Transverse colon (tissue), 3 donors: ENCODE measurements around the gene C12orf42.

Experiments
- POLR2A ChIP-seq: fragments of 450-650 bp; IDR thresholded peaks from one replicate; pipeline ENCODE4 v1.6.1; 2016; ENCODE audit warnings: antibody characterized with exemption, mild to moderate bottlenecking, moderate library complexity
- TF ChIP-seq, protein P1 (sequence below), 5 experiments: fragments of 200-600 bp in 3 of 5; fragments of 450-650 bp in 2 of 5; sonication (generic) in 3 of 5; IDR thresholded peaks; 1 replicate in 2 of 5; 2 replicates in 3 of 5; pipeline ENCODE4 v1.5.1; 2016 to 2017; ENCODE audit warnings: antibody characterized with exemption in 5 of 5, inconsistent platforms in 3 of 5, mild to moderate bottlenecking in 2 of 5, moderate library complexity in 1 of 5

DNA sequence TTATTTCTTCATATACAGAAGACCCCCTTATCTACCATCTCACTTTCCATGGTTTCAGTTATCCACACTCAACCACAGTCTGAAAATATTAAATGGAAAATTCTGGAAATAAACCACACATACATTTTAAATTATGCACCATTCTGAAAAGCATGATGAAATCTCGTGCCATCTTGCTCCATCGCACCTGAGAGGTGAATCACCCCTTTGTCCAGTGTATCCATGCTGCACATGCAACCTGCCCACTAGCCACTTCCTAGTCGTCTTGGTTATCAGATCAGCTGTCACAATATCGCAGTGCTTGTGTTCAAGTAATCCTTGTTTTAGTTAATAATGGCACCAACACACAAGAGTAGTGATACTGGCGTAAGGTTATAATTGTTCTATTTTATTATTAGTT lies 145.7 kb downstream of the C12orf42 start:
- TF ChIP-seq, protein P1, sequence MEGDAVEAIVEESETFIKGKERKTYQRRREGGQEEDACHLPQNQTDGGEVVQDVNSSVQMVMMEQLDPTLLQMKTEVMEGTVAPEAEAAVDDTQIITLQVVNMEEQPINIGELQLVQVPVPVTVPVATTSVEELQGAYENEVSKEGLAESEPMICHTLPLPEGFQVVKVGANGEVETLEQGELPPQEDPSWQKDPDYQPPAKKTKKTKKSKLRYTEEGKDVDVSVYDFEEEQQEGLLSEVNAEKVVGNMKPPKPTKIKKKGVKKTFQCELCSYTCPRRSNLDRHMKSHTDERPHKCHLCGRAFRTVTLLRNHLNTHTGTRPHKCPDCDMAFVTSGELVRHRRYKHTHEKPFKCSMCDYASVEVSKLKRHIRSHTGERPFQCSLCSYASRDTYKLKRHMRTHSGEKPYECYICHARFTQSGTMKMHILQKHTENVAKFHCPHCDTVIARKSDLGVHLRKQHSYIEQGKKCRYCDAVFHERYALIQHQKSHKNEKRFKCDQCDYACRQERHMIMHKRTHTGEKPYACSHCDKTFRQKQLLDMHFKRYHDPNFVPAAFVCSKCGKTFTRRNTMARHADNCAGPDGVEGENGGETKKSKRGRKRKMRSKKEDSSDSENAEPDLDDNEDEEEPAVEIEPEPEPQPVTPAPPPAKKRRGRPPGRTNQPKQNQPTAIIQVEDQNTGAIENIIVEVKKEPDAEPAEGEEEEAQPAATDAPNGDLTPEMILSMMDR (IDR thresholded peaks at IDR 0.05): no peak
- TF ChIP-seq POLR2A: no peak
